Endodermal cell (in vitro differentiated cells): ENCODE data around the gene HOXB5. TPM values are rescaled to one million over a fixed set of nuclear protein-coding genes. Genes with fewer than 3 reads are reported as not detected.

ENCODE experiments used
- DNase-seq: peaks from one replicate; pipeline ENCODE4 v3.0.0-alpha.2; 2017
- H3K27ac ChIP-seq: 2 replicates; pipeline ENCODE4 v1.5.1; 2013; ENCODE audit warnings: mild to moderate bottlenecking, low read depth, low read length, moderate library complexity
- H3K27me3 ChIP-seq: 2 replicates; pipeline ENCODE4 v1.6.1; 2013; ENCODE audit warnings: mild to moderate bottlenecking, low read length, moderate library complexity; ENCODE audit not compliant: insufficient read depth, control insufficient read depth, poor library complexity, severe bottlenecking
- H3K36me3 ChIP-seq: 2 replicates; pipeline ENCODE4 v1.7.0; 2013; ENCODE audit warnings: mild to moderate bottlenecking, low read length, moderate library complexity; ENCODE audit not compliant: control insufficient read depth, insufficient read depth
- H3K4me1 ChIP-seq: one replicate; pipeline ENCODE4 v1.7.0; 2013; ENCODE audit warnings: low read length; ENCODE audit not compliant: control insufficient read depth, insufficient read depth
- H3K4me3 ChIP-seq: 2 replicates; pipeline ENCODE4 v1.5.1; 2013; ENCODE audit warnings: mild to moderate bottlenecking, low read length, moderate library complexity
- H3K9ac ChIP-seq: 2 replicates; pipeline ENCODE4 v1.6.1; 2013; ENCODE audit warnings: mild to moderate bottlenecking, low read length, moderate library complexity; ENCODE audit not compliant: poor library complexity, severe bottlenecking; ENCODE audit errors: extremely low read depth
- H3K9me3 ChIP-seq: 2 replicates; pipeline ENCODE4 v1.6.1; 2013; ENCODE audit warnings: mild to moderate bottlenecking, low read length, moderate library complexity; ENCODE audit not compliant: control insufficient read depth
- H3K27ac Mint-ChIP-seq: 2 replicates; pipeline ENCODE4 v1.8.0; 2020; ENCODE audit warnings: mixed read lengths
- H3K27me3 Mint-ChIP-seq: 2 replicates; pipeline ENCODE4 v1.8.0; 2021; ENCODE audit warnings: mild to moderate bottlenecking, mixed read lengths; ENCODE audit not compliant: insufficient read depth
- H3K36me3 Mint-ChIP-seq: 2 replicates; pipeline ENCODE4 v1.8.0; 2020; ENCODE audit warnings: low read depth, mixed read lengths
- H3K4me1 Mint-ChIP-seq: 2 replicates; pipeline ENCODE4 v1.8.0; 2020; ENCODE audit warnings: mixed read lengths
- H3K4me3 Mint-ChIP-seq: 2 replicates; pipeline ENCODE4 v1.8.0; 2020; ENCODE audit warnings: mild to moderate bottlenecking, moderate library complexity, mixed read lengths
- H3K9me3 Mint-ChIP-seq: 2 replicates; pipeline ENCODE4 v1.8.0; 2020; ENCODE audit warnings: mild to moderate bottlenecking, mixed read lengths
- CTCF ChIP-seq: fragments of 200-600 bp; sonication (generic); conservative IDR thresholded peaks from 2 replicates; pipeline ENCODE4 v1.5.0; 2021; ENCODE audit warnings: antibody characterized with exemption, mild to moderate bottlenecking
- WGBS, 2 experiments: methylation state at CpG; one replicate each; pipeline versions ENCODE4 v1.1.5 to v1.1.7; 2013; ENCODE audit warnings: missing lambda C conversion rate in 2 of 2, mixed read lengths in 1 of 2; ENCODE audit not compliant: insufficient coverage in 1 of 2, insufficient read length in 1 of 2; 5-methylcytosine and 5-hydroxymethylcytosine counted together
- total RNA-seq, 2 donors: library from RNA; stranded (reverse); fragmentation: NEBNext Ultra II Directional in 1 of 2; extraction: Animal tissue kit (Norgen Biotek cat#: 25700) in 1 of 2; gene quantifications; 2 replicates in 1 of 2; 3 replicates in 1 of 2; pipeline ENCODE4 v1.2.1, GENCODE V29; 2021

The HOXB5 gene
- total RNA-seq, 2 donors from 2014 or later: not detected

- TF ChIP-seq CTCF: no peak
- no peak overlapping the region for H3K27ac ChIP-seq
- H3K4me1 ChIP-seq: peaks cover 2% of the 10 kb centered on the region
- no peak overlapping the region for H3K4me3 Mint-ChIP-seq
- peaks cover 99% of the 10 kb centered on the region for H3K27me3 Mint-ChIP-seq
- peaks cover 100% of the 10 kb centered on the region for H3K27me3 ChIP-seq
- 3 to 14% methylated on average over 6 to 15 of the region's 15 CpGs for WGBS, 2 experiments
- no peak overlapping the region for H3K4me3 ChIP-seq
- H3K36me3 ChIP-seq: no peaks in the 10 kb centered on the region
- H3K9ac ChIP-seq: no peak overlapping the region
- peaks cover 3% of the 10 kb centered on the region for H3K9me3 ChIP-seq
- peaks cover 10% of the 10 kb centered on the region for H3K4me1 Mint-ChIP-seq
- no peaks in the 10 kb centered on the region for H3K9me3 Mint-ChIP-seq
- no peak overlapping the region for H3K27ac Mint-ChIP-seq
- no peak for DNase-seq
- H3K36me3 Mint-ChIP-seq: no peaks in the 10 kb centered on the region
These were observed 23.3 kb upstream of the HOXB5 start for GRCh38 chr17:48616717-48617470.

DNA sequence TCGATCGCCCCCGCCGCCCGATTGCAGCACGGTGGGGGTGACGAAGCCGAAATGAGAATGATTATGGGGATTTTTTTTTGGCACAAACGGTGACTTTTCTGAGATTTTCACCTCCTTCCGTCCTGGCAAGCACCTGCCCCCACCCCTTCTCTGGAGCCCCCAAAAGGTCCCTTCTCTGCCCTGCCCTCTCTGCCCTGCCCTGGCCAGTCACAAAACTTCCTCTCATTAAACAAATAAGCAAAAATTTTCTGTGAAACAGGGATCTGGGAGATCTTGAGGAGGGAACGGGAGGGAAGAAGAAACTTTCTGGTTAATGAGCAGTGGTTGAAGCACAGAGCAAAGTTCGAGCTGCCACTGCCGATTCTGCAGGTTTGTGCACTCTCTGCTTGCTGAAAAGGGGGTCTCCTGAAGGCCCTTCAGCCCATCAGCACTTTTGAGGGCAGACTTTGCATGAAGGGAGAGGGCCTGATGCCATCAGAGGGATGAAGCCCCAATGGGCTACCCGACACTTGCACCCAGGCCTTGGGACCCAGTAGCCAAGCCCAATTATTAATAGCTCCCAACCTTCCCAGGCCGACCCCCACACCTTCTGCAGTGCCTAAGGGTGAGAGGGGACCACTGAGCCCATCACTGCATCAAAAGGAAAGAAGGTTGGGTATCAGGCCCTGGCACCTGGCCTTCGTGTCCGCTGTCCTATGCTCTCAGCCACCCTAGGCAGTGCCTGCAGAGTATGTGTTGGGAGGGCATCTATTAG is 22.6 kb upstream of the HOXB5 start:
- H3K4me3 Mint-ChIP-seq: no peak overlapping the region
- no peaks in the 10 kb centered on the region for H3K9me3 Mint-ChIP-seq
- peaks cover 99% of the 10 kb centered on the region for H3K27me3 Mint-ChIP-seq
- 8 to 12% methylated on average over 4 to 17 of the region's 17 CpGs for WGBS, 2 experiments
- Histone ChIP-seq H3K36me3 (no peaks in the 10 kb centered on the region), H3K27ac (no peak overlapping the region), H3K9ac (no peak overlapping the region), H3K4me3 (no peak overlapping the region), H3K27me3 (peaks cover 100% of the 10 kb centered on the region), H3K4me1 (peaks cover 2% of the 10 kb centered on the region), H3K9me3 (no peaks in the 10 kb centered on the region)
- no peaks in the 10 kb centered on the region for H3K36me3 Mint-ChIP-seq
- H3K27ac Mint-ChIP-seq: no peak overlapping the region
- H3K4me1 Mint-ChIP-seq: peaks cover 9% of the 10 kb centered on the region
- DNase-seq: no peak
- no peak for TF ChIP-seq CTCF

DNA sequence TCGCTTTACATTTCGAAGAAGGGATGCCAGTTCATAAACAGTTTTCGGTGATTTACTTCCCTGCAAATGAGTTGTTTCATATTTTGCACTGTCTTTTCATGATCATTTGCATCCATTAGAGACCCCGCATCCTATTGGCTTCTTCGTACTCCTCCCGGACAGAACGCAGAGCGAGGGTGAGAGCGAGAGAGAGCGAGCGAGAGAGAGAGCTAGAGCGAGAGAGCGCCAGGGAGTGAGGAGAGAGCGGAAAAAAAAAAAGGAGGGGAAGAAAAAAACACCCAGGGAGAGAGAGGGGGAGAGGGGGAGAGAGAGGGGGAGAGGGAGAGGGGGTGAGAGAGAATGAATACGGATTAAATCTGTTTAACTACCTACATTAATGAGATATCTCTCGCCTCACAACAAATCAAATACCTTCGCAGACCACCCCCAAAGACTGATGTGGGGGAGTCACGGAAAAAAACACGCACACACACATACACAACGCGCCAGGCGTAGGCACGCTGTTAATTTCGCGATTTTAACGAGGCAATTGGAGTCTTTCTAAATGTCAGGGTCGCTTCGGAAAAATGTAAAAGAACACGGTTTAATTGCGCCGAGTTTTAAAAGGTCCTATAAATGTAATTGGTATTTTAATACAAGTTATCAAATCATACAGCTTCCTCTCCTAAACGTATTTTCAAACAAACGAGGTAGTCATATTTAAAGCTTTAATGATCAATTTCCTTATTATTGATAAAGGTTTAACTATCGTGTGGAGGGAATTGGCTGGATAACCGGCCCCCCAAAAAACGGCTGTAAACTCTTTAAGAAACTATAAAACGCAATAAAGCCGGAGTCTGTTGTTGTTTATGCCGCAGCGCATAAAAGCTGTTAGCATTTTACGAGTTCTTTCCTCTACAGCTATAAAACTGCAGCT is 21.7 kb upstream of the HOXB5 start, which contains the start of gene HOXB8:
Gene HOXB8, minus strand, starts transcription at position 246 of the 916 bp plus-strand sequence. CDS start 588 bp downstream, outside the sequence.
- Histone ChIP-seq H3K4me1 (peaks cover 2% of the 10 kb centered on the region), H3K27ac (no peak within 1 kb of the TSS), H3K27me3 (peaks cover 100% of the 10 kb centered on the region), H3K9ac (no peak within 1 kb of the TSS), H3K36me3 (no peaks in the 10 kb centered on the region), H3K4me3 (no peak within 1 kb of the TSS), H3K9me3 (no peaks in the 10 kb centered on the region)
- no peak within 1 kb of the TSS for H3K27ac Mint-ChIP-seq
- H3K4me3 Mint-ChIP-seq: no peak within 1 kb of the TSS
- no peaks in the 10 kb centered on the region for H3K36me3 Mint-ChIP-seq
- no peak for DNase-seq
- H3K4me1 Mint-ChIP-seq: peaks cover 9% of the 10 kb centered on the region
- 10 to 12% methylated on average over 11 to 37 of the region's 41 CpGs for WGBS, 2 experiments
- TF ChIP-seq CTCF: no peak
- peaks cover 99% of the 10 kb centered on the region for H3K27me3 Mint-ChIP-seq
- H3K9me3 Mint-ChIP-seq: peaks cover 2% of the 10 kb centered on the region
